ENCODE results near the gene LETM1. TPM values are rescaled to one million over a fixed set of nuclear protein-coding genes. Genes with fewer than 3 reads are reported as not detected.
"Not testable (repeated sequence)": the region's sequence is repeated elsewhere in the genome, so short reads cannot be mapped to it uniquely, and the experiment has no call there.

The LETM1 gene
- total RNA-seq, 1 donor from 2014 or later, result 41.3 TPM

- H3K4me3 Mint-ChIP-seq (ENCODE audit: unreplicated experiment), result no peak overlapping the region
- no peak overlapping the region for H3K27ac Mint-ChIP-seq (ENCODE audit: unreplicated experiment)
- H3K27me3 Mint-ChIP-seq (ENCODE audit: low read depth), result no peaks in the 10 kb centered on the region
- H3K9me3 Mint-ChIP-seq (ENCODE audit: low read depth), result no peaks in the 10 kb centered on the region
- TF ChIP-seq, protein P1, sequence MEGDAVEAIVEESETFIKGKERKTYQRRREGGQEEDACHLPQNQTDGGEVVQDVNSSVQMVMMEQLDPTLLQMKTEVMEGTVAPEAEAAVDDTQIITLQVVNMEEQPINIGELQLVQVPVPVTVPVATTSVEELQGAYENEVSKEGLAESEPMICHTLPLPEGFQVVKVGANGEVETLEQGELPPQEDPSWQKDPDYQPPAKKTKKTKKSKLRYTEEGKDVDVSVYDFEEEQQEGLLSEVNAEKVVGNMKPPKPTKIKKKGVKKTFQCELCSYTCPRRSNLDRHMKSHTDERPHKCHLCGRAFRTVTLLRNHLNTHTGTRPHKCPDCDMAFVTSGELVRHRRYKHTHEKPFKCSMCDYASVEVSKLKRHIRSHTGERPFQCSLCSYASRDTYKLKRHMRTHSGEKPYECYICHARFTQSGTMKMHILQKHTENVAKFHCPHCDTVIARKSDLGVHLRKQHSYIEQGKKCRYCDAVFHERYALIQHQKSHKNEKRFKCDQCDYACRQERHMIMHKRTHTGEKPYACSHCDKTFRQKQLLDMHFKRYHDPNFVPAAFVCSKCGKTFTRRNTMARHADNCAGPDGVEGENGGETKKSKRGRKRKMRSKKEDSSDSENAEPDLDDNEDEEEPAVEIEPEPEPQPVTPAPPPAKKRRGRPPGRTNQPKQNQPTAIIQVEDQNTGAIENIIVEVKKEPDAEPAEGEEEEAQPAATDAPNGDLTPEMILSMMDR (IDR thresholded peaks at IDR 0.05), result no peak
- no peak for DNase-seq (ENCODE audit: low spot score)
- H3K36me3 Mint-ChIP-seq (ENCODE audit: low read depth), result peaks cover 16% of the 10 kb centered on the region
- peaks cover 29% of the 10 kb centered on the region for H3K4me1 Mint-ChIP-seq (ENCODE audit: low read depth)
Observed at GRCh38 chr4:1839282-1839681, 16.7 kb downstream of the LETM1 start.

- no peaks in the 10 kb centered on the region for H3K9me3 Mint-ChIP-seq (ENCODE audit: low read depth)
- TF ChIP-seq, protein P1 (IDR thresholded peaks at IDR 0.05), result no peak
- DNase-seq (ENCODE audit: low spot score), result no peak
- no peak overlapping the region for H3K27ac Mint-ChIP-seq (ENCODE audit: unreplicated experiment)
- peaks cover 24% of the 10 kb centered on the region for H3K36me3 Mint-ChIP-seq (ENCODE audit: low read depth)
- H3K4me1 Mint-ChIP-seq (ENCODE audit: low read depth), result peaks cover 7% of the 10 kb centered on the region
- no peaks in the 10 kb centered on the region for H3K27me3 Mint-ChIP-seq (ENCODE audit: low read depth)
- no peak overlapping the region for H3K4me3 Mint-ChIP-seq (ENCODE audit: unreplicated experiment)
Observed at GRCh38 chr4:1837069-1837468, 18.9 kb downstream of the LETM1 start.

- Mint-ChIP-seq H3K27ac (ENCODE audit: unreplicated experiment) (no peak overlapping the region), H3K9me3 (ENCODE audit: low read depth) (no peaks in the 10 kb centered on the region), H3K4me1 (ENCODE audit: low read depth) (peaks cover 3% of the 10 kb centered on the region), H3K27me3 (ENCODE audit: low read depth) (no peaks in the 10 kb centered on the region), H3K4me3 (ENCODE audit: unreplicated experiment) (no peak overlapping the region), H3K36me3 (ENCODE audit: low read depth) (peaks cover 26% of the 10 kb centered on the region)
- no peak for DNase-seq (ENCODE audit: low spot score)
- TF ChIP-seq, protein P1 (IDR thresholded peaks at IDR 0.05), result no peak
Observed at GRCh38 chr4:1836650-1837049, 19.3 kb downstream of the LETM1 start.

GRCh38 chr4:1835836-1836235 is 20.1 kb downstream of the LETM1 start:
- peaks cover 28% of the 10 kb centered on the region for H3K36me3 Mint-ChIP-seq (ENCODE audit: low read depth)
- not testable (repeated sequence) for H3K9me3 Mint-ChIP-seq (ENCODE audit: low read depth)

GRCh38 chr4:1834047-1834775 is 21.7 kb downstream of the LETM1 start:
- Mint-ChIP-seq H3K4me3 (ENCODE audit: unreplicated experiment) (no peak overlapping the region), H3K4me1 (ENCODE audit: low read depth) (no peaks in the 10 kb centered on the region), H3K36me3 (ENCODE audit: low read depth) (peaks cover 25% of the 10 kb centered on the region), H3K27ac (ENCODE audit: unreplicated experiment) (no peak overlapping the region), H3K9me3 (ENCODE audit: low read depth) (no peaks in the 10 kb centered on the region), H3K27me3 (ENCODE audit: low read depth) (no peaks in the 10 kb centered on the region)
- TF ChIP-seq, protein P1 (IDR thresholded peaks at IDR 0.05), result no peak
- no peak for DNase-seq (ENCODE audit: low spot score)

More at GRCh38 chr4:1835836-1836235, 20.1 kb downstream of the LETM1 start:
- DNase-seq (ENCODE audit: low spot score); H3K27ac Mint-ChIP-seq (ENCODE audit: unreplicated experiment); H3K4me3 Mint-ChIP-seq (ENCODE audit: unreplicated experiment); H3K27me3 Mint-ChIP-seq (ENCODE audit: low read depth); H3K4me1 Mint-ChIP-seq (ENCODE audit: low read depth): not testable (repeated sequence)

Measured in chondrocyte (in vitro differentiated cells).